ENCODE results near the gene RGMA.

RGMA gene

DNA sequence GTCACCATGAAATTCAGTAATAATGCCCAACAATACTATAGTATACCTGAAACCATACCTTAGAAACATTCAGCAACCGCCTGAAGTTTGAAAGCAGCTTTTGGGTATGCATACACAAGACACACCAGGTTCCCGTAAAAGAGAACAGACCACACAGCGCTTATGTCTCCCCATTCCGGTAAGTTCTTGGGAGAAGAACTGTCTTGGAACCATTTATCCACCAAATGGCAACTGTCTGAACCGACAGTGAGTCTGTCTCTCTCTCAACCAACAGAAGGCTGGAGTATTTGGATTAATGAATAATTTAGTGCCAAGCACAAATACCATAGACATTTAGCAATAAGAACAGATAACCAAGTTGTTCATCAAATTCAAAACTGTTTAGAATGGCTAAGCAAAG is 7.6 kb downstream of the RGMA start:
- no peak for TF ChIP-seq ZNF274 (IDR thresholded peaks at IDR 0.05; ENCODE audit: low read depth, low read length)
- no peak overlapping the region for H3K4me3 ChIP-seq (ENCODE audit: low read length)

DNA sequence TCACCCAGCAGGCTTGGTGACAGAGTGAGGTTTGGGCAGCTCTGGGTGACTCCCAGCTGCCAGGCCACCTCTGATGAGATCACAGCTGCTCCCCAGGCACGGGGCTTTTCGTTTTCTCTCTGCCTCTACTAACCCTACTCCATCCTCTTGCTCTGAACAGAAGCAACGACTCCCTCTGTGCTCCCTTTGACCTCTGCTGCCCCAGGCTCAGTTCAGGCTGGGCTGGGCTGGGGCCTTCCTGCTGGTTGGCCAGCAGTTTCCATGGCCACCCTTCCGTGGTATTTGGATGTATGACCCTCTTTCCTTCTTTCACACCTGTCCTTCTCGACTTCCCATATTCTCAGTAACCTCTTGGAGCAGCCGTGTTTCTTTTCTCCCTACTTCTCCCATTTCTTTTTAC is 8.6 kb downstream of the RGMA start:
- no peak overlapping the region for H3K4me3 ChIP-seq (ENCODE audit: low read length)
- TF ChIP-seq ZNF274 (IDR thresholded peaks at IDR 0.05; ENCODE audit: low read depth, low read length), result no peak

DNA sequence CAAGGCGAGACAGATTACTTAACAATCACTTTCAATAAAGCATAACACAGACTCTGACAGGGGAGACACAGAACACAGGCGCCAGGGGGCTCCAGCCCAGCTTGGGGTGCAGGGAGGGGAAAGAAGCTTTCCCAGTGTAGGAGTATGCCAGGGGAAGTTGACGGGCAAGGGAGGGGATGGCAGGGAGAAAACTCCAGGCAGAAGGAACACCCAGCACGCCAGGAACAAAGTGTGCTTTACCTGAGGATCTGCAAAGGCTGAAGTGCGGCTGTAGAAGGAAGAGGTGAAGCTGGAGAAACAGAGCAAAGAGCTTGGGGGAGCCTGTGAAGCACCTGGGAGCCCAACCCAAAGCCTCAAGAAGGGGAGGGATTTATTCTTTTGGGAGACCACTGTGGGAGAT is 12.1 kb downstream of the RGMA start:
- no peak overlapping the region for H3K4me3 ChIP-seq (ENCODE audit: low read length)
- TF ChIP-seq ZNF274 (IDR thresholded peaks at IDR 0.05; ENCODE audit: low read depth, low read length), result no peak

DNA sequence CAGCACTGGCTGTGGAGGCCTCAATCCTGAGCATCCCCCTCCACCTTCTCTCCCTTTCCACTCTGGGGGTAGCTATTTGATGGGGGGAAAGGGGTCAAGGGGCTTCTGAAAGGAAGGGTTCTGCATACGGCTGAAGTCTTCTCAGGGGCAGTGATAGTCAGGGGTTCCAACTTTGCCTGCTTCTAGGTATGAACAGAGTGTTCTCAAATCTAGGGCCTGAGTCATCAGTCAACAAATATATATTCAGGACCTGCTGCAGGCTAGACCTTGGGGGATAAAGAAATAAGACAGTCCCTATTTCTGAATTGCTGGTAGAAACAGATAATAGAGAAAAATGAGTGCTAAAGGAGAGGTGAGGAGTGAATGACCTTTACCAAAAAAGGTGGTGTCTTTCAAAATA is 12.8 kb downstream of the RGMA start:
- TF ChIP-seq ZNF274 (IDR thresholded peaks at IDR 0.05; ENCODE audit: low read depth, low read length), result no peak

DNA sequence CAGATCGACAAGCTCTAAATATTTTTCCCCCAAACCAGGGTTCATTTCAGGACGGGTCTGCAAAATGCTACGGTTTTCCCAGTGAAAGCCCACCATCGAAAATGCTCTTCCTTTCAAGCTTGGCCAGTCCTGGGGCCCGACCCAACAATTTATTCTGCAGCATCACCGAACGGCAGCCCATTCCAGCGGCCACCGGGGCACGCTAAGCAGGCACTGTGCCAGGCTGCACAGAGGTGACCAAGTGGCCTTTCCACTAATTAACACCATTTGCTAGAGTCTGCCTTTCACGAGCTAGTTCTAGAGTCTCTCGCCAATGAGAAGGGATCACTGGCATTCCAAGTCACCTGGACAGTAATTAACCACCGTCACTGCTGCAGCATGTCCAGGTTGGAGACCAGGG is 14.4 kb downstream of the RGMA start:
- TF ChIP-seq ZNF274 (IDR thresholded peaks at IDR 0.05; ENCODE audit: low read depth, low read length), result no peak
- H3K4me3 ChIP-seq (ENCODE audit: low read length), result no peak overlapping the region

More for the DNA sequence above, 12.8 kb downstream of the RGMA start:
- no peak overlapping the region for H3K4me3 ChIP-seq (ENCODE audit: low read length)

DNA sequence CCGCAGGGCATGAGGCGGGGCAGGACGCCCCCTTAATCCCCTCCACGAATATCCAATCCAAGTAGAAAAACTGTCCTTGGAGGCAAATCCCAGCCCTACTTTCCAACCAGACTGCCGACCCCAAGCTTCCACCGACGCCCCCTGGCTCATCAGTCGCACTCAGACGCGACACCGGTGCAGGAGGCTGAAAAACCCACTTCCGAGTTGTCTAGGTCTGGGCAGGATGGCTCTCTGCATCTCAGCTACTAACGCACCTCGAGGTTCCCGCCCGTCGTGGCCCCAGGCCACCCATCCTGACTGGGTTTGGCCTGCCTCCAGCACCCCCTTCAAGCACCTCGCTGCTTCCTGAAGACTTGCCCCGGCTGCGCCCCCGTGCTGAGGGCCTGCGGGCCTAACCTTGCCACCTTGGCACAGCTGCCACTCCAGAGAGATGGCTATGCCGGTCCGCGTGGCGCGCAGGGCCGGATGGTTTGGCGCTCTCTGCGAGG is 15.5 kb downstream of the RGMA start:
- H3K4me3 ChIP-seq (ENCODE audit: low read length), result no peak overlapping the region
- no peak for TF ChIP-seq ZNF274 (IDR thresholded peaks at IDR 0.05; ENCODE audit: low read depth, low read length)

DNA sequence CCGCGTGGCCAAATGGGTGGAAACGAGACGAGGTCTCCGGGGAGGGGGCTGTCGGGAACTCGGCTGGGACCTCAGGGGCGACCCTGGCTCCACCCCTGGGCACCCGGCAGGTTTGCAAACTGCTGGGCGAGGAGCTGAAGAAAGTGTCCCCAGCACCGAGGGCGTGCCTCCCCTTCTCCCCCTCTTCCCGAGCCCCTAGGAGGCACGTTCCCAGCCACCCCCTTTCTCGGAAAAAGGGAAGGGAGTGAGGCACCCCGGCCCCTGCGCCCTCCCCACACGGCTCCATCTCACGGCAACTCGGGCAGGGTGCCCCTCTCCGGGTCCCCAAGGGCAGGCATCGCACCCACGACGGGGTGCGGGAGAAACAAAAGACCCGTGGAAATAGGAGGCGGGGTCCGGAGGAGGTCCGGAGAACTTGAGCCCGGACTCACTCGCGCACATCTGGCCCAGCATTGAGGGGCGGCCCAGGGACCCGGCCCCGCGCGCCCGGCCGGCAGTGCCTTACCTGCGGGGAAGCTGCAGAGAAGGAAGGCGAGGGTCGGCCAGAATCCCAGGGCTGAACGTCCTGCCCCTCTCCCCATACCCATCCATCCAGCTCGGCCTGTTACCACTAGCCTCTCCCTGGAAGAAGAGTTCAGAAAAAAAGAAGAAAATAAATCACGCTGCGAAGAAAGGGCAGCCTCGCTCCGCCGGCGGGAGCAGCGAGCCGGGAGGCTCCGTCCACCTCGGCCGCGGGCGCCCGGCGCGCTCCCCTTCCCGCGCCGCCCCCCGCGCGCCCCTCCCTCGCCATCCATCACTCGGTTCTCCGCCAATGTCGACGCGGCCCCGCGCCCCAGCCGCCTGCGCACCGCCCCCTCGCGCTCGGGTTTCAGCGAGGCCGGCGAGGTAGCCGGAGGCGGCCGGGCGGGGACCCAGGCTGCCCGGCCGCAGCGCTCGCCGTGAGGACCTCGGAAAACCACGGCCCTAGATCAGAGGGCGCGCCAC is 16.3 kb downstream of the RGMA start:
- peak overlapping the region; percentile 7; the same call in 1 of the 2 replicates for H3K4me3 ChIP-seq (ENCODE audit: low read length)
- TF ChIP-seq ZNF274 (IDR thresholded peaks at IDR 0.05; ENCODE audit: low read depth, low read length), result no peak

DNA sequence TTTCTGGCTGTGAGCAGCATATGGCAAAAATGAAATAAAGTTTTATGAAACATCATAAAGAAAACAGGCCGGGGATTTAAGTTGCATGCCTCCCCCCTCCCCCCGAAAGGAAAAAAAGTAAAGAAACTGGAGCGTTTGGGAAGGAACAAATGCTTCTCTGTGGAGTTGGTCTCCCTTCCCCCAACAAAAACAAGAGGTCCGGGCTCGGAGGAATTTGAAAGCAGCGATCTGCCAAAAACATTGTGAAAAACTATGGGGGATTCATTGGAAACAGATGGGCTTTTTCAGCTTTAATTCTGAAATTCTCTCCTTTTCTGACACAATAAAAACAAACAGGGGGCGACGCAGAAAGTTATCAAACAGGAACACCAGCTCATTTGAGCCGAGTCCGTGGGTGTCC is 17.0 kb downstream of the RGMA start:
- peak overlapping the region; percentile 7; the same call in 1 of the 2 replicates for H3K4me3 ChIP-seq (ENCODE audit: low read length)
- no peak for TF ChIP-seq ZNF274 (IDR thresholded peaks at IDR 0.05; ENCODE audit: low read depth, low read length)

DNA sequence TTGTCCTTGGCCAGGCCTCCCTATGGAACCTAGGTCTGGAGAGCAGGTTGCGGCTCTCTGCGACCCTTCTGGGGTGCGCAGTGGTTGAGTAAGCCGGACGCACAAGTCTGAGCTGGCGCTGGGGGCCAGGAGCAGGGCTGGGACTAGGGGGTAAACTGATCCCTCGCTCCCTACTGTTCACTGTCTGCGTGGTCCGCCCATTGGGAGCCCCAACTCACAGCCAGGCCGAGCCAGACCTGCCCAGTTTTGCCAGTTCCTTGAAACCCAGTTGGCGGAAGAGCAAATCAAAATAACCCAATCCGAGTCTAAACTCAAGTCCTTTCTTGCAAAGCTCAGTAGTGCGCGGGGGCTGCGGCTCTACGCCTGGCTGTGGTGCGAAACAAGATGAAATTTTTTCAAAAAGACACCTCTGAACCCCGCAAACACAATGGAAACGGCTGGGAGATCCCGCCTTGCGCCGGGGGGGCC is 17.5 kb downstream of the RGMA start:
- peak overlapping the region; percentile 7; the same call in 1 of the 2 replicates for H3K4me3 ChIP-seq (ENCODE audit: low read length)

DNA sequence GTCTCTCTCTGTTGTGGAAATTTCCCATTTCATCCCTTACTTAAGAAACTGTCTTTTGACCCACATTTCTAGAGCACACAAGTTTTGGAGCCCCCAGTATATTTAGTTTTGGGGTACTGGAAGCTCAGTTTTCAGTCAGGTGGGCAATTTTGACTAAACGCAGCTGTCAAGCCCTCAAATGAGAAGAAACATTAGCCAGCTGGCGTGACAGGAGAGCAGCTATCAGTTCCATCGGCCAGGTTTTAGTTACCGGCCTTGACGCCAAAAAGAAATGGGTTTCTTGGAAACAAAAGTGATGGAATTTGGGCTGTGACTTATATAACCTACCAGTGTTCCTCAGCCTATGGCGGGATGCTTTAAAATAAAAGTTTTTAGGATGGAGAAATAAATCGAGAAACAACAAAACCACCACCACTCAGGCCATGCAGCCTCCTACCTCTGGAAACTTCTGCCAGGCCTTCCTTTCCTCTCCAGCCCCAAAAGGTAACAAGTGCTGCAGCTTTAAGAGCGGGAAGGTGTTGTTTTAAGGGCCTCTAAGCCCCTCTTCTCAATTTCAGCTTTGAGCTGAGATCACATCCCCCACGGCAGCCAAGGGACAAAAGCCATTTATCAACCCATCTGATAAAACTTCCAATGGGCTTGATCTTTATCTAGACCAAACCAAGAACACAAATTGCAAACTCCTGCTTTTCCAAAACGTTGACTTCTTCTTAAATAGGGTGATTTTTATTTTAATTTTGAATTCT is 18.3 kb downstream of the RGMA start:
- H3K4me3 ChIP-seq (ENCODE audit: low read length), result no peak overlapping the region
- TF ChIP-seq ZNF274 (IDR thresholded peaks at IDR 0.05; ENCODE audit: low read depth, low read length), result no peak

More for the DNA sequence above, 17.5 kb downstream of the RGMA start:
- no peak for TF ChIP-seq ZNF274 (IDR thresholded peaks at IDR 0.05; ENCODE audit: low read depth, low read length)

DNA sequence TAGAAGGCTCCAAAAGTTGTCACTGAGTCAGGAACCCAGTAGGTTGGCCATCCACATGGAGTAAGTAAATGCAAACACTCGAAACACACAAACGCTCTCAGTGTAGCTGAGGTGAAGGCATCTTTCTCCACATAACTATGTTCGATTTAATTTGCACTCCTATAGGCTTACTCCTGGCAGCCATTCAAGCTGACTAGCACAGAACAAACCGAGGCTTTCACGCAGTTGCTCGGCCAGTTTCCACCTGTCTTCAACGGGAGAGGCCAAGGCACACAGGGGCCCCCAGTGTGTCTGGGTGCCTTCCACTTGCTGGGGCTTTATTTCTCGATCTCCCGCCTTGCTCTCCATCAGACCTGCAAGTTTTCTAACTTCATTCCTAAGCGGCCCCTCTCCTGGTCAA is 18.9 kb downstream of the RGMA start:
- no peak overlapping the region for H3K4me3 ChIP-seq (ENCODE audit: low read length)
- TF ChIP-seq ZNF274 (IDR thresholded peaks at IDR 0.05; ENCODE audit: low read depth, low read length), result no peak

DNA sequence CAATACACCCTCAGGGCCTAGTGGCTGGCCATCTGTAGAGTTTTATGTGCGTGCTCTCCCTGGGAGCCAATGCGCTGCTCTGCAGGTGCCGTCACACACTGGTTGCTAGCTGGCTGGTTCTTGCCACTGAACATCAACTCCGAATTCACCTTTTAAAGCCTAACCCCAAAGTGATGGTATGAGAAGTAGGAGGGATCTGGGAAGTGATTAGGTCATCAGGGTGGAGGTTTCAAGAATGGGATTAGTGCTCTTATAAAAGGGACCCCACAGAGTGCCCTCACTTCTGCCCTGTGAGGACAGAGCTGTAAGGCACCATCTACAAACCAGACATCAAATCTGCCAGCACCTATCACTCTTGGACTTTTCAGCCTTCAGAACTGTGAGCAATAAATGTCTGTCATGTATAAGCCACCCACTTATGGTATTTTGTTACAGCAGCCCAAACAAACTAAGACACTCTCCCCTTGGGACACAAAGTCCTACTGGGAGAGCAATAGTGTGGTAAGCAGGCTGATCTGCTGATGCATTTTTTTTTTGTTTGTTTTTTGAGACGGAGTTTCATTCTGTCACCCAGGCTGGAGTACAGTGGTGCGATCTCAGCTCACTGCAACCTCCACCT is 20.3 kb downstream of the RGMA start:
- no peak overlapping the region for H3K4me3 ChIP-seq (ENCODE audit: low read length)
- TF ChIP-seq ZNF274 (IDR thresholded peaks at IDR 0.05; ENCODE audit: low read depth, low read length), result no peak

DNA sequence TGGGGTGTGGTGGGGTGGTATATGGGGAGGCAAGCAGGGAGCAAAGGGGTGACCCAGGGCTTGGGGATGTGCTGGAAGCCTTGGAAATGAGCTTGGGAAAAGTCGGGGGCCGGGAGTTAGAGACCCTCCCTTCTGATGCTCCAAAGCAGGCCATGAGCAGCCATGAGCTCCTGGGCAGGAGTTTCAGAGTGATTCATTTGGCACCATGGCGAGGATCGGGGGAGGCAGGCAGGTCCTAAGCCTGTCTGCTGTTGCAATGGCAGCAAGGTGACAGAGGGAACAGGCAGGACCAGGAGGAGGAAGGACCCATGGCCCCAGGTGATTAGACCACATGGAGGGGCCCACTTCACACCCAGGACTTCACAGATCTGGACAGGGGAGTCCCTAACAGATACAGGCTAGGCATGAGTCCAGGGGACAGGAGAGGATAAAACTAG is 21.3 kb downstream of the RGMA start:
- no peak overlapping the region for H3K4me3 ChIP-seq (ENCODE audit: low read length)
- TF ChIP-seq ZNF274 (IDR thresholded peaks at IDR 0.05; ENCODE audit: low read depth, low read length), result no peak

All from GM08714 (cell line).